ENCODE results near the gene ZRANB3.
"Not testable (repeated sequence)": the region's sequence is repeated elsewhere in the genome, so short reads cannot be mapped to it uniquely, and the experiment has no call there.

Gene ZRANB3

GRCh38 chr2:135530313-135531230 is at the start of gene ZRANB3:
TSS of gene ZRANB3 (minus strand) at chr2:135531218.
- peak; percentile 69 to 98 (median 92) for DNase-seq

GRCh38 chr2:135573620-135574019 is 42.6 kb upstream of the ZRANB3 start:
- DNase-seq, result no peak

GRCh38 chr2:135570884-135571283 is 39.9 kb upstream of the ZRANB3 start:
- DNase-seq, result no peak

GRCh38 chr2:135563793-135564192 is 32.8 kb upstream of the ZRANB3 start:
- DNase-seq, result no peak

GRCh38 chr2:135561925-135562324 is 30.9 kb upstream of the ZRANB3 start:
- DNase-seq, result no peak

- no peak for DNase-seq
Observed at GRCh38 chr2:135557530-135557929, 26.5 kb upstream of the ZRANB3 start.

GRCh38 chr2:135555311-135555710 is 24.3 kb upstream of the ZRANB3 start:
- no peak for DNase-seq

- no peak for DNase-seq
Observed at GRCh38 chr2:135552887-135553286, 21.9 kb upstream of the ZRANB3 start.

GRCh38 chr2:135551356-135551755 is 20.3 kb upstream of the ZRANB3 start:
- DNase-seq, result no peak

- DNase-seq, result no peak
Observed at GRCh38 chr2:135547311-135547710, 16.3 kb upstream of the ZRANB3 start.

- no peak for DNase-seq
Observed at GRCh38 chr2:135546436-135546835, 15.4 kb upstream of the ZRANB3 start.

- DNase-seq, result not testable (repeated sequence)
Observed at GRCh38 chr2:135533545-135533944, 2.5 kb upstream of the ZRANB3 start.

- DNase-seq, result no peak
Observed at GRCh38 chr2:135532581-135532980, 1.6 kb upstream of the ZRANB3 start.

- DNase-seq, result peak; percentile 79 to 99 (median 96)
Observed at GRCh38 chr2:135531231-135532197, 496 bp upstream of the ZRANB3 start, which contains the start of gene R3HDM1. TSS of gene R3HDM1 (plus strand) at chr2:135531484. CDS start at chr2:135604846, 73,362 bp downstream.

- no peak for DNase-seq
Observed at GRCh38 chr2:135528006-135528405, 3.0 kb downstream of the ZRANB3 start.

- DNase-seq, result no peak
Observed at GRCh38 chr2:135525786-135526185, 5.2 kb downstream of the ZRANB3 start.

GRCh38 chr2:135512099-135512498 is 18.9 kb downstream of the ZRANB3 start:
- no peak for DNase-seq

GRCh38 chr2:135510577-135510976 is 20.4 kb downstream of the ZRANB3 start:
- no peak for DNase-seq

GRCh38 chr2:135504811-135505210 is 26.2 kb downstream of the ZRANB3 start:
- no peak for DNase-seq

GRCh38 chr2:135498588-135498987 is 32.4 kb downstream of the ZRANB3 start:
- DNase-seq, result not testable (repeated sequence)

GRCh38 chr2:135494917-135495316 is 36.1 kb downstream of the ZRANB3 start:
- DNase-seq, result no peak

- no peak for DNase-seq
Observed at GRCh38 chr2:135494503-135494902, 36.5 kb downstream of the ZRANB3 start.

Measured in amygdala (tissue), 56 donors.